ENCODE measurements around the gene DGKZ. TPM values are rescaled to one million over a fixed set of nuclear protein-coding genes. Genes with fewer than 3 reads are reported as not detected.

The DGKZ gene
- total RNA-seq, 1 experiment from 2014 or later: 68.9 TPM

- no peaks in the 10 kb centered on the region for H3K9me3 ChIP-seq (ENCODE audit: control insufficient read depth, low read depth, low read length)
- H2BK20ac ChIP-seq (ENCODE audit: low read depth, low read length, poor library complexity, severe bottlenecking): no peak overlapping the region
- TF ChIP-seq, protein P1, sequence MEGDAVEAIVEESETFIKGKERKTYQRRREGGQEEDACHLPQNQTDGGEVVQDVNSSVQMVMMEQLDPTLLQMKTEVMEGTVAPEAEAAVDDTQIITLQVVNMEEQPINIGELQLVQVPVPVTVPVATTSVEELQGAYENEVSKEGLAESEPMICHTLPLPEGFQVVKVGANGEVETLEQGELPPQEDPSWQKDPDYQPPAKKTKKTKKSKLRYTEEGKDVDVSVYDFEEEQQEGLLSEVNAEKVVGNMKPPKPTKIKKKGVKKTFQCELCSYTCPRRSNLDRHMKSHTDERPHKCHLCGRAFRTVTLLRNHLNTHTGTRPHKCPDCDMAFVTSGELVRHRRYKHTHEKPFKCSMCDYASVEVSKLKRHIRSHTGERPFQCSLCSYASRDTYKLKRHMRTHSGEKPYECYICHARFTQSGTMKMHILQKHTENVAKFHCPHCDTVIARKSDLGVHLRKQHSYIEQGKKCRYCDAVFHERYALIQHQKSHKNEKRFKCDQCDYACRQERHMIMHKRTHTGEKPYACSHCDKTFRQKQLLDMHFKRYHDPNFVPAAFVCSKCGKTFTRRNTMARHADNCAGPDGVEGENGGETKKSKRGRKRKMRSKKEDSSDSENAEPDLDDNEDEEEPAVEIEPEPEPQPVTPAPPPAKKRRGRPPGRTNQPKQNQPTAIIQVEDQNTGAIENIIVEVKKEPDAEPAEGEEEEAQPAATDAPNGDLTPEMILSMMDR (conservative IDR thresholded peaks at IDR 0.05): no peak
- no peak overlapping the region for H3K9ac ChIP-seq (ENCODE audit: extremely low read depth, insufficient read length, low read length)
- no peaks in the 10 kb centered on the region for H3K23me2 ChIP-seq (ENCODE audit: insufficient read length, low read depth, low read length, poor library complexity, severe bottlenecking)
- no peak overlapping the region for H3K4me2 ChIP-seq (ENCODE audit: insufficient read depth, insufficient read length, low read length)
- H3K27ac ChIP-seq (ENCODE audit: insufficient read length, low read depth, low read length): no peak overlapping the region
- no peak overlapping the region for H3K18ac ChIP-seq (ENCODE audit: insufficient read length, low read depth, low read length)
- Mint-ChIP-seq H3K4me3 (no peak overlapping the region), H3K9me3 (no peaks in the 10 kb centered on the region), H3K4me1 (no peaks in the 10 kb centered on the region), H3K36me3 (ENCODE audit: insufficient read depth in 1 of 3, low read depth in 3 of 3) (peaks cover 6 to 43% (median 15%) of the 10 kb centered on the region in 3 experiments), H3K27ac (peak overlapping the region in 1 of 3 experiments; percentile 90; a peak in 2 of 7 replicates), H3K27me3 (ENCODE audit: low read depth) (no peaks in the 10 kb centered on the region)
- WGBS (ENCODE audit: extremely low coverage, insufficient read length, low lambda C conversion rate): no CpG with 5 or more reads among the region's 6 CpGs
- H2AK5ac ChIP-seq (ENCODE audit: insufficient read length, low read length): no peak overlapping the region
- no peak overlapping the region for H4K91ac ChIP-seq (ENCODE audit: insufficient read length, low read depth, low read length)
- no peak overlapping the region for H4K5ac ChIP-seq (ENCODE audit: insufficient read length, low read depth, low read length)
- no peak overlapping the region for H3K23ac ChIP-seq (ENCODE audit: insufficient read length, low read depth, low read length)
- H3K4me1 ChIP-seq (ENCODE audit: insufficient read depth, low read length): no peaks in the 10 kb centered on the region
- no peaks in the 10 kb centered on the region for H3K27me3 ChIP-seq (ENCODE audit: insufficient read depth, low read length)
- H3T11ph ChIP-seq (ENCODE audit: low read length): no peak overlapping the region
- H4K8ac ChIP-seq (replicated peaks; ENCODE audit: insufficient read length, low read depth, low read length): no peak overlapping the region
- H3K79me1 ChIP-seq (ENCODE audit: insufficient read depth, low read depth, low read length, poor library complexity, severe bottlenecking): no peaks in the 10 kb centered on the region
- H2AFZ ChIP-seq (ENCODE audit: low read length): no peak overlapping the region
- H2BK15ac ChIP-seq (ENCODE audit: low read depth, low read length): no peak overlapping the region
- H2BK5ac ChIP-seq (ENCODE audit: insufficient read length, low read length): no peak overlapping the region
- H4K20me1 ChIP-seq (ENCODE audit: control insufficient read depth, insufficient read depth, insufficient read length): no peaks in the 10 kb centered on the region
- H3K4ac ChIP-seq (ENCODE audit: low read depth, low read length): no peak overlapping the region
- no peak for DNase-seq
- no peaks in the 10 kb centered on the region for H3K79me2 ChIP-seq (ENCODE audit: insufficient read depth, low read length)
- no peak overlapping the region for H2BK120ac ChIP-seq (ENCODE audit: low read depth, low read length, poor library complexity, severe bottlenecking)
- no peak overlapping the region for H3K56ac ChIP-seq (ENCODE audit: insufficient read length, low read depth, low read length)
- no peak overlapping the region for H3K14ac ChIP-seq (ENCODE audit: insufficient read depth, low read length)
- H2BK12ac ChIP-seq (ENCODE audit: insufficient read length, low read depth, low read length): no peak overlapping the region
These were observed 56.0 kb downstream of the DGKZ start for GRCh38 chr11:46402957-46403902.
